Hematopoietic multipotent progenitor cell (in vitro differentiated cells): ENCODE measurements around the gene PCGF2. TPM values are rescaled to one million over a fixed set of nuclear protein-coding genes. Genes with fewer than 3 reads are reported as not detected.
"Not testable (repeated sequence)": the region's sequence is repeated elsewhere in the genome, so short reads cannot be mapped to it uniquely, and the experiment has no call there.

Experiments used
- DNase-seq, 3 donors: peaks; one replicate each; pipeline ENCODE4 v3.0.0-alpha.2; 2011 to 2015; ENCODE audit warnings: low read depth in 2 of 3, low spot score in 2 of 3
- total RNA-seq: library from RNA; depleted of rRNA; stranded (reverse); fragments of >200 nt; gene quantifications from one replicate; pipeline ENCODE4 v1.2.3, GENCODE V29; 2012

Gene PCGF2
- total RNA-seq, 1 donor, result not detected

DNA sequence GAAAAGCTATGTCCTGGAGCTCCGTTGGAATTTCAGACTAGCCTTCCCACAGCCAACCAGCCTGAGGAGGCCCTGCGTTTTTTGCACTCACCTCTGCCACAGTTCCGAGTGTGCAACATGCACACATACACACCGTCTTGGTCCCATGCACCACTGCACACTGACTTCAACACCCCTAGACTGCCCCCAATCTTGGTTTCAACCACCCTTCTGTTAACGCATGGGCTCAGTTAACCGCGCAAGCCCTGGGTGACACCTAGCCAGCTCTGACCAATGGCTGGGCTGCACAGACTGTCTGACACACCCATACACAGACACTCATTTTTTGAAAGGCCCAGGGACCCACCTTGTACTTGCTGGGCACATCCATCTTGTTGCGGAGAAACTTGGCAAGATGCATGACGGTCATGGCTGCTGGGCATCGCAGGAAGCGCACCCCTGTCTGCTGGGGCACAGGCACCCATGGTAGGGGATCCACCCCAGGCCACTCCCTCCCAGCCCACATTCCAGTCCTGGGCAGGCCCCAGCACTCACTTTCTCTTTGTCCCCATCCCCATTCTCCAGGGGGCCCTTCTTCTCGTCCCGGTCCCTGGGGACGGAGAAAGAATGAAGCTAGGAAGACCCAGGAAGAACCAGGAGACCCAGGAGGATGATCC lies 10.0 kb downstream of the PCGF2 start:
- DNase-seq, result no peak

DNA sequence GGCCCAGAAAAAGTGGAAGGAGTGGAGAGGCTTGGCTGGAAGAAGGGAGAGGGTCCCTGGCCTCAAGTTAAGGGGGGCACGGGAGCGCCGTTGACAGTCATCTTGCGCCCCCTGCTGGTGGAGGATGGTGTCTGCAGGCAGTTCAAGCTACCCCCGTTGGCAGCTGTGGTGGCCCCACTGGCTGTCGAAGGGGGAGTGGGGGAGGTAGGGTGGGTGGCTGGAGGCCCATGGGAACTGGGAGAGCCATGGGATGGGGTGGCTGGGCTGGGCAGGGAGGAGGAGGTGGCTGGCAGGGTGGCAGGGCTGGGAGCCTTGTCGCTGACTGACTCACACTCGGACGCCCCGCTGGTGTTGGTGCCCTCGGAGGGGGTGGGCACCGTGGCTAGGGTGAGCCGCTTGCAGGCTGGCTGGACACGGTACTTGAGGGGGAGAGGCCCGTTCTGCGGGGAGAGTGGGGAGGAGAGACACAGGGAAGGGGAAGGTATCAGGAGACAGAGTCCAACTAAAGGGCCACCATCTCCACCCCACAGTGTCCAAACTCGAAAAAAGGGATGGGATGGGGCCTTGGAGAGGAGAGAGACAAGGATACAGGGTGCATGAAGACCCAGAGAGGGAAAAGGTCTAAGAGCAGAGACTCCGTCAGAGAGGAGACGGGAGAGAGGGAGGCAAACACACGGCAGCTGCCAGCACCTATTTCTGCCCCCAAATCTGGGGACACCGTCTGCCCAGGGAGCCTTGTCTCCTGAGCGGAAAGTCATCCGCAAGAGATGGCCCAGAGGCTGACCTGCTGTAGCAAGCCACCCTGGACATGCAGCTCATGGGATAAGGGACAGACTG lies 12.8 kb downstream of the PCGF2 start:
- DNase-seq, result peak in 2 of 3 donors; percentile 54 to 72

DNA sequence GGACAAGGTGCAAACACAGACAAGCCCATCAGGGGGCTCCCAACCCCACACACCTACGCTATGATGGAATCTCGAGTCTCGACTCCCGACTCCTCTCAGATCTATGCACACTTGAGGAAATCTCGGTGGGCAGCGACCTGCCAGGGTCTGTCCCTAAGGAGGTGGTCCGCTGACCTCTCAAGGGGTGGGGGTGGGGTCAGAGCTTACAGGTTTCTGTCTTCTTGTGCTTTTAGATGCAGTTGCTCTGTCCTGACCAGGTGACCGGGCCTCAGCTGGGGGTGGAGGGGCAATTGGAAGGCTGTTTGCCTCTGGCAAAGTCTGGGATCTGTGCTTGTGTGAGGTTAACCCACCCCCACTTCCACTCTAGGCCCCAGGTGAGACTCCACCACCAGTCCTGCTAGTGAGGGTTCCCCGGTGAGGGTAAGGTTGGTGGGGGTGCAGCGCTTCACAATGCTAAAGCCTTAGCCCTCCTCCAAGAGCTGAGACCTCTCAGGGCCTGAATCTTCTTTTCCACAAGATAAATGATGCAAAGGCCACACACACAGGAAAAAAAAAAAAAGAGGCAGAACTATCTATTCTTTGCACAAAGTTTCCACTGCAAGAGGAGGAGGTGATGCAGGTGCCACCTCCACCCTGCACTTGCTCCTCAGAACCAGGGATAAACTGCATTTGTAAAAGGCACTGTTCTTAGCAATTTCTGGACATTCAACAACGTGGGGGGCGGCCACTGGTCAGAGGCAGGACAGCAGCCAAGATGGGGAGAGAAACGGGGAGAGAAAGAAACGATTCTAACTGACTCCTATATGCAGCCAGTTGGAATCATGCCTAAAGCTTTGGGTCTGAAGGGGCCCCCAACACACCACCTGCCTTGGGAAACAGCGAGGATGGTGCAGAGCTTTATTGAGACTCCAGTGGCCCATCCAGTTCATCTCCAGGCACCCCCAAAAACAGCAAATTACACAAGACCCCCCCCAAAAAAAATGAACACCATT lies 13.9 kb downstream of the PCGF2 start:
- DNase-seq, result no peak

DNA sequence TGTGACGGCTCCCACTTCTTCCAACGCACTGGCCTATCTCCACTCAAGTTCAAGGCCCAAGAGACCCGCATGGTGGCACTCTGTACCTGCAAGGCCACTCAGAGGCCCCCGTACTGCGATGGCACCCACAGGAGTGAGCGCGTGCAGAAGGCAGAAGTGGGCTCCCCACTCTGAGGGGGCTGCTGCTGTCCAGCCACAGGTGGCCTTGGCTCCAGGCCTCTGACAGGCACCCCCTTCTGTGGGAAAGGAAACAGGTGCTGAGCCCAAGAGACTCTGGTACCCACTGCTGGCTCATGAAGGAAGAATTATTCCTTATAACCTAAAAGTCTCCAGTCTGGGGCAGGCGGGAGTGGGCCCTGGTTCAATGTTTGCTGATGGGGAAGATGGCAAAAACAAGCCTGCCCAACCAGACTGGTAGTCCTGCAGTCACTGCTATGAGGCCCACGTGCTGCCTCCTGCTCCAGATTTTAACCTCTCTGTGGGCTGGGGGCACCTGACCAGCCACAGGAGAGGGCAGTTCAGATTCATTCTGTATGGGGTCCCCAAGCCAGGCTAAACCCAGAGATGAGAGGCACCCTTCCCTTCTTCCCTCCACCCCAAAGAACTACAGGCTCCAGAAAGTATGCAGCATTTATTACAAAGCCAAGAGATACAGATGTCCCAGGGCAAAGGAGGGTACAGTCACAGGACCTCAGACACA lies 14.7 kb downstream of the PCGF2 start:
- no peak for DNase-seq

DNA sequence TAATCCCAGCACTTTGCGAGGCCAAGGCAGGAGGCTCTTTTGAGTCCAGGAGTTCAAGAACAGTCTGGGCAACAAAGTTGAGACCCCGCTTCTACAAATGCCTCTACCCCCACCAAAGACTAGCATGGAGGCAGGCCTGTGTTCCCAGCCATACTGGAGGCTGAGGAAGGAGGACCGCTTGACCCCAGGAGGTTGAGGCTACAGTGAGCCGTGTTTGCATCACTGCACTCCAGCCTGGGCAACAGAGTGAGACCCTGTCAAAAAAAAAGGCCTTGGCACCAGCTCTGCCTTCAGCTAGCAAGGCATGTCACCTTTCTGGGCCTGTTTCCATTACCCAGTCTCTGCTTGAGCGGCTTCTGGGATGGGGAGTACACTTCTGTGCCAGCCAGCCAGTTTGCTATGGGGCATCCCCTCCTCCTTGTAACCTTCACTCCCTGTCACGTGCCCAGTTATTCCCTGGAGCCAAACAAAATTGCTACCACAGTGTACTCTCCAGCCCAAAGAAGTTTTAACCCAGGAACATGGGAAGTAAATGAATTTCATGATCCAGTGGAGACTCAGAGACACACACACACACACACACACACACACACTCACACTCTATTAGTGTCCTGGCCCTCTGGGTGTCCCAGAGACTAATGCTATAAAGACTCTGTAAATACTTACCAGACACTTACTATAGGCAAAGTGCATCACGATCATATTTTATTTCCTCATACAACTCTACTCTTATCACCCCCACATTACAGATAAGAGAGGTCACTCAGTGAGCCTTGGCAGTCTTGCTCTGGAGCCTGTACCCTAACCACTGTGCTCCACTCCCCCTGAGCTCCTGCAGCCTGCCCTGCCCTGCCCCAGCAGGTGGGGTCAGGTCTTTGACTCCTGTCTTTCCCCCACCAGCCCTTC lies 15.5 kb downstream of the PCGF2 start:
- DNase-seq, result no peak

DNA sequence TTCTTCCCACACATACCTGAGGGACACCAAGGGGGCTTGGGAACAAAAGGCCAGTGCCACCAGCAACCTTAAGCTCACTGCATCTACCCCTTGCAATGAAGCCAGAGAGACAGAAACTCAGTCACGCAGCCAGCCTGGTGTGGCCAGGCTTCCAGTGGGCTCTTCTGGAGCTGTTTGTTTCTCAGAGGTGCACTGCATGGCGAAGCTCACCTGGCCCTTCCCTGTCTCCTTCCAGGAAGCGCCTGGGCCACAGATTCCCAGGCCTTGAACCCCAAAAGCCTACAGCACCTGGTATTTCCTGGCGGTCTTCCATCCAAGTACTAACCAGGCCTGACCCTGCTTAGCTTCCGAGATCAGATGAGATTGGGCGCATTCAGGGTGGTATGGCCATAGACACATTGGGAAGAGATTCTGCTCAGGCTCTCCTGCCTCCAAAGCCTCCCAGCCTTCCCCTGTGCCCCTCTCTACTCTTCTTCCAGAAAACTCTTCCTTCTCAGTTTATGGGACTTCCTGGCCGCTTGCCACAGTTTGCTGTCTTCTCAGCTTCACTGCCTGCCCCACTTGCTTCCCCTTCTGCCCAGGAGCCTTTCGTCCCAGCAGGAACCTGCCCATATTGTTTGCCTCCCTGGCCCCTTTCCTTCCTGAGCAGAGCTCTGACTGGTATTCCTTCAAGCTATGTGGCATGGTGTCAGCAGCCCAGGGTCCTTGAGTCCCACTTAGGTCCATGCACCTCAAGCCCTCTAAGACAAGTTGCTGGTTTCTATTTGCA lies 16.4 kb downstream of the PCGF2 start:
- no peak for DNase-seq

DNA sequence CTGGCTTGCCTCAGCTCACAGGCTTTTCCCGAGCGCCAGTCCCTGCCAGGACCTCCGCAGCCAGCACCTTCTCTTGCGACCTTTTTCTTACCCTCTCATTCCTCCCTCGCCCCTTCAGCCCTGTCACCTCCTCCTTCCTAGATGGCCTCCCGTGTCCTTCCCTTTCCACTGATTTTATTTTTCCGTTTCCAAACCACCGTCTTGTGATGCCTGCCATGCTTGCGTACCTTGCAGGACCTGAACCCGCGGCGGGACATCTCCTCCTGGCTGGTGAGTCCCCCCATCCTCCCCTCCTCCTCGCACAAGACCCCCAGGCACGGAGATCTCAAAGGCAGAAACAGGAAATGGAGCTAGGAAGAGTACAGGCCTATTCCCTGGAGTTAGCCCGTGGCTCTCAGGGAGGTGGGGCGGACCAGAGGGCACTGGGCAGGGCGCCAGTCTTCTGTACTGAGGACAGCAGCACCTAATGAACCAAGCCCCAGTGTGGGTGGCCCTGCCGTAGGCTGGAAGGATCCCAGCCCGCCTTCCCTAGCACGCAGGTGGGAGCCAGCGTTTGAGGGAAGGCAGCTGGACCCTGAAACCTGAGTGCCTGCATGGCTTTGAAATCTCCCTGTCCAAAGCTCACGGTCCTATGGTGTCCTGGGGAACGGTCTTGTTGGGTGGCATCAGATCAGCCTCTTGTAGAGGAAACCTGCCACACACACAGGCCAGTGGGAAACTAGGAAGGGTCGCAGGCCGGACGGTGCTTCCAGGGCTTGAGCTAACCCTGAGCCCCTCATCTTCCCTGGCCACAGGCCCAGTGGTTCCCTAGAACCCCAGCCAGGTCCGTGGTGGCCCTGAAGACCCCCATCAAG lies 17.4 kb downstream of the PCGF2 start:
- no peak for DNase-seq

DNA sequence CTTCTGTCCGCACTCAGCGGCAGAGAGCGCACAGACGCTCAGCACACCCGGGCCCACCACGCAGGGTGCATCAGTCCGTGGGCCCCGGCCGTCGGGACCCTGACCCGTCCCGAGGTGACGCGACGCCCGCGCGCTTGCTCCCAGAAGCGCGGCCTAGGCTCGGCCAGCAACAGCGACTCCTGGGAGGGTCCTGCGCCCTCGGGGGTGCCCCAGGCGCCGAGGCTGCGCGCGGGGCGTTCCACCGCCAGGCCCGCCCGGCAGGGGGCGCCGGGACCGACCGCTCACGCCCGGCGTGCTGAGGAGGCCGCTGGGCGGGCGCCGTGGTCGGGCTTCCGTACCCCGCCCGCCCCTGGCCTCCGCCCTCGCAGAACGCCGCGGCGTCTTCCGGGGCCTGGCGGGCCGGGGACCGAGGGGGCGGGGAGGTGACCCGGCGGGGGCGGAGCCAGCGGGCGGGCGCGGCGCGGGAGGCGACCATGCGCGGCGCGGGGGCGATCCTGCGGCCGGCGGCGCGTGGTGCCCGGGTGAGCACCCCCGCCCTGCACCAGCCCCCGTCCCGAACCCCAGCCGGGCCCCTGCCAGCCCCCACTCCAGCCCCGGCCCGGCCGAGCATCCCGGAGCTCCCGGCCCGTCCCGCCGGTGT lies 18.1 kb downstream of the PCGF2 start, which contains the start of gene CISD3:
Gene CISD3 (plus strand): TSS at position 456 of the 640 bp plus-strand sequence. CDS start 18 bp downstream, at position 474.
- peak; percentile 76 to 86 (median 81) for DNase-seq

DNA sequence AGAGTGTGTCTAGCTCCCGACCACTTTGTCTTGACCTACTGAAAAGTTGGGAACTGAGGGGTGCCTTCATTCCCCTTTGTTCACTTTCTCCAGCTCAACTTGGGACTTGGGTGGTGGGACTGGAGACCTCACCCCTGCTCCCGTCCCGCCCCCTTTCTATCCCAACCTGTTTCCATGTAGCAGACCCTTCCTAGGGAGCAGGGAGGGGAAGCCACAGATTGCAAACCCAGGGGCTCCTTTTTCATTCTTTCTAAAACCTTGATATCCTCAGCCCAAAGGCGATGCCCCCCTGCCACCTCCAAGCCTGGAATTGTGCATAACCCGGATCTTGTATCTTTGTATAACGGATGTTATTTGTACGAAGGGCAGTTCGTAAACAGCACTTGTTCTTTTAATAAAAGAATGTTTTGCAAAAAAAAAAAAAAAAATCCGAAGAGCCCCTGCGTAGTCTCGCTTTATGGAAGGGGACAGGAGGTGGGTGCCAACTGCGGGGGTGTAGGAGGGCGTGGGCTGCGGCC lies 18.7 kb downstream of the PCGF2 start:
- no peak for DNase-seq

DNA sequence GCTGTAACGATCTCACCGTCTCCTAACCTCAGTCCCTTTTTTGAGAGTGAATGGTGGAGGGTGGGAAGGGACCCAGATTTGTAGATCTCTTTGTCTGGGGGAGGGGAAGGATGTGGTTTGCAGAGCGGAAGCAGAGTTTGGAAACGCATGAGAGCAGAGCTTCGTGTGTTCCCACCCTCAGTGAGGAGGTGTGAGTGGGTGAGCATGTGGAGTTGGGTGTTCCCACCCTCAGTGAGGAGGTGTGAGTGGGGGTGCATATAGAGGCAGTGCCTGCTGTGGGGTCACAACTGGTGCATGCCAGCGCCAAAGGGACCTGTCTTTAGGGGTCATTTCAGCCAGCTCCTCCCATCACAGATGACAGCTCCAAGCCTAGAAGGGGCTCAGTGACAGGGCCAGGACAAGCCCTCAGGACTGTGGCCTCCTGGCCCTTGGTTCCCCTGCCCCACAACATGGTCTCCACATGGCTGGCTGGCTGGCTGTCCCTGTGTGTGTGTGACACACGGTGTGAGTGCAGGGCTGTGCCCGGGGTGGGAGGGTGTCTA lies 19.8 kb downstream of the PCGF2 start:
- peak in 1 of 3 donors; percentile 56 for DNase-seq

DNA sequence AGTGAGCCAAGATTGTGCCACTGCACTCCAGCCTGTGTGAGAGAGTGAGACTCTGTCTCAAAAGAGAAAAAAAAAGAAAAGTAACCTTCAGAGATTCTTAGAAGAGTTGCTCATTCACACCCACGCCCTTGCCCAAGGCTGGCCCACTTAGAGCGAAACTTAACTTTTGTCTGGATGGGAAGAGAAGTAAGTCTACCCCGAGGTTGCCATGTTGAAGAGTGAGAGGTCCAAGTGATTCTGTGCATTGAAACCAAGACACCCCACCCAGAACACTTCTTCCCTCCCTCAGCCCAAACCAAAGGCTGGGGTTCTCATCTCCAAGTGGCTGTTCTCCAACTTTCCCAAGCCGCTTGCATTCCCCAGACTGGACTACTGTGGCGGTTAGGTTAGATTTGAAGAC lies 20.4 kb downstream of the PCGF2 start:
- no peak for DNase-seq

DNA sequence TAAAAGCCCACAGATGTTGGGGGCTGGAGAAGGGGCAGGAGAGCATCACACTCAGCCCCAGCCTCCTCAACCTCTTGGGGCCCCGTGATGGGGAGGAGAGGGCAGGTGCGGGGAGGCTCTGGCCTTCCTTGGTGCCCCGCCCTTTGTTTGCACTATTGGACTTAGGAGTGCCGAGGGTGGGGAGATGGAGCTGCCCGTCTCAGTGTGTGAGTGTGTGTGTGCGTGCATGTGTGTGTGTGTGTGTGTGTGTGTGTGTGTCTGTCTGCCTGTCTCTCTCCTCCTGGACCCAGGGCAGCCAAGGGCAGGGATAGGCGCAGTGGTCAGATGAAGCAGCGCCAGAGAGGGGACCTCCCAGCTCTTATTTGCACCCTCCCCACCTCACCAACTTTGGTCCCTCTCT lies 22.0 kb downstream of the PCGF2 start:
- not testable (repeated sequence) for DNase-seq

DNA sequence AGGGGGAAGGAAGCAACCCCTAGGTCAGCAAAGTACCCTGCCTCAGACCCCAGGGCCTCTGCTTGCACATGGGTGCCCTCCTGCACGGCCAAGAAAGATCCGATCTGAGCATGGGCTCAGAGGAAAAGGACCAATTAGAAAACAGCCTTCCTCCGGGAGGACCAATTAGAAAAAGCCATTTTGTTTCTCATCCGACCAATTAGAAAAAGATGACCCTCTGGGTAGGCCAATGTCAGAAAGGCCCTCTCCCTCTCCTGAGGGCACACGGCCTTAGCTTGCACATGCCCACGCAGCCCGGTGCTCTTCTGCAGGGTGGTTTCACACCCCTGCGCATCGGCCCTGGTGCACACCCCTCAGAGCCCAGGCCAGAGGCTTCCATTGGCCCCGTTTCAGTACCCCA lies 23.1 kb downstream of the PCGF2 start:
- DNase-seq, result no peak

DNA sequence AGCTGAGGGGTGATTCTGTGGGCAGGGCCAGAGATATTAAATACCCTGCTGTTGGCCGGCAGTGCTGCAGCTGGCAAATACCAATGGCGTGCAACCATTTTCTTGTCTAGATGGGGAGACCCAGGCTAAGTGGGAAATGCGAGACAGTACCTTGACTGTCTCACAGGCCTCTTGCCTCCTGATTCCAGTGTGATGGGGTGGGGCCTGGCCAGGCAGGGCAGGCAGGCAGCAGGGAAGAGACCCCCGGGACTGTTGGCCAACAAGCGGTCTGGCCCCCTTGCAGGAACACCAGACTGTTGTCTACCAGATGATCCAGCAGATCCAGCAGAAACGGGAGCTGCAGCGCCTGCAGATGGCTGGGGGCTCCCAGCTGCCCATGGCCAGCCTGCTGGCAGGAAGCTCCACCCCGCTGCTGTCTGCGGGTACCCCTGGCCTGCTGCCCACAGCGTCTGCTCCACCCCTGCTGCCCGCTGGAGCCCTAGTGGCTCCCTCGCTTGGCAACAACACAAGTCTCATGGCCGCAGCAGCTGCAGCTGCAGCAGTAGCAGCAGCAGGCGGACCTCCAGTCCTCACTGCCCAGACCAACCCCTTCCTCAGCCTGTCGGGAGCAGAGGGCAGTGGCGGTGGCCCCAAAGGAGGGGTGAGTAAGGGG lies 23.7 kb downstream of the PCGF2 start:
- DNase-seq, result peak in 1 of 3 donors; percentile 67

DNA sequence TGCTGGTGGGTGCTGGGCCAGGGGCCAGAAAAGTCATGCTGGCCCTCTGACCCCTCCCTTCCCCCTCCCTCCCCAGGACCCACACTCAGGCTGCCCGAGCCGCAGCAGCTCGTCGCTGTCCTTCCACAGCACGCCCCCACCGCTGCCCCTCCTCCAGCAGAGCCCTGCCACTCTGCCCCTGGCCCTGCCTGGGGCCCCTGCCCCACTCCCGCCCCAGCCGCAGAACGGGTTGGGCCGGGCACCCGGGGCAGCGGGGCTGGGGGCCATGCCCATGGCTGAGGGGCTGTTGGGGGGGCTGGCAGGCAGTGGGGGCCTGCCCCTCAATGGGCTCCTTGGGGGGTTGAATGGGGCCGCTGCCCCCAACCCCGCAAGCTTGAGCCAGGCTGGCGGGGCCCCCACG lies 26.3 kb downstream of the PCGF2 start:
- DNase-seq, result no peak

DNA sequence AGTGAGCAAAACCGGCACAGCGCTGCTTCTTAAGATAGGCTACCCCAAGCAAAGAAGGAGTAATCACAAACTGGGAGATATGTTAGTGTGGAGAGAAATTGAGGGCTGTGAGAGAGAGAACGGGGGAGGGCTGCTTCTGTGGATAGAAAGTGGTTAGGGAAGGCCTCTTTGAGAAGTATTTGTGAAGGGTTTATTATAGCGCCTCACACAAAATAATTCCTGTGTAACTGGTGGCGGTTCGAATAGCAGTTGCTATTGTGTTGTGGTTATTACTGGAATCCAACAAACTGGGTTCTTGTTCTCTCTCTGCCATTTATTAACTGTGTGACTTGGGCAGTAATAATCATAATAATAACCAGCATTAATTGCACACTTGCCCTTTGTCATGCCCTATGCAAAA lies 27.2 kb downstream of the PCGF2 start:
- DNase-seq, result no peak
